Fibroblast of villous mesenchyme (primary cell): ENCODE measurements around the gene ESR1. TPM values are rescaled to one million over a fixed set of nuclear protein-coding genes. Genes with fewer than 3 reads are reported as not detected.
A peak's percentile ranks its signal among the peaks of the same experiment; 100 is the strongest.

ENCODE experiments used
- DNase-seq: peaks from one replicate; pipeline ENCODE4 v3.0.0-alpha.2; 2010; ENCODE audit warnings: low read depth
- H3K4me3 ChIP-seq: 2 replicates; pipeline ENCODE4 v1.5.1; 2011; ENCODE audit warnings: low read depth, mild to moderate bottlenecking, low read length
- CTCF ChIP-seq: IDR thresholded peaks from 2 replicates; pipeline ENCODE4 v1.5.1; 2012; ENCODE audit warnings: low read depth, mild to moderate bottlenecking, low read length; ENCODE audit not compliant: insufficient read depth
- total RNA-seq: library from RNA; depleted of rRNA; stranded (reverse); fragments of >200 nt; gene quantifications from 2 replicates; pipeline ENCODE4 v1.2.3, GENCODE V29; 2012

The ESR1 gene
- total RNA-seq, 1 donor, result 2.6 TPM

GRCh38 chr6:152055517-152055916, 248.0 kb downstream of the ESR1 start:
- TF ChIP-seq CTCF, result no peak
- no peak overlapping the region for H3K4me3 ChIP-seq
- no peak for DNase-seq

DNA sequence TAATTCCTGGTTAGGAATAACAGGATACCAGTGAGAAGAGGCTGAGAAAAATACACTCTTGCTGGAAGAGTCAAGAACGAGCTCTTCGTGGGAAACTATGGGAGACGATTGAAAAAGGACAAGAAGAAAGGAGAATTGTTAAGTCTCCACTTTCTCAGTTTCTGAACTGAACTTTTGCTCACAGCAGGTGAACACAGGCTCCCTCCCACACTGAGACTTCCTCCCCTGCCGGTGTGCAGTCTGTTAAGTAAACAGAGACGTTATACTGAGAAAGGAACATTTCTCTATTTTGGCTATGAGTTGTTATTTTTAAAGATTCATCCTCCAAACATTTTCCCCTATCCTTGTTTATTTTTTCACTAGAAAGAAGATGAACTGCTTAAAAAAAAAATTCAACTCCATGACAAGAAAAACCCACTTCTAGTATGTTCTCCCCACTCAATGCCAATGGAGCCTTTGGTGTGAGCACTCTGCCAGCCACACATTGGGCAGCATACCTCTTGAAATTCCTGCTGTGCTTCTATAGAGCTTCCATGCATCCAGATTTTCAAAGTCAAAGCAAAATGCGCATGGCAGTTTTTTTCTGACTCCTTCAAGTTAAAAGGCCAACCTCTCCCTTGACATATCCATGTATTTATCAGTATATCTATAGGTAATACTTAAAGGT, 250.5 kb downstream of the ESR1 start:
- TF ChIP-seq CTCF, result no peak
- no peak overlapping the region for H3K4me3 ChIP-seq
- no peak for DNase-seq

DNA sequence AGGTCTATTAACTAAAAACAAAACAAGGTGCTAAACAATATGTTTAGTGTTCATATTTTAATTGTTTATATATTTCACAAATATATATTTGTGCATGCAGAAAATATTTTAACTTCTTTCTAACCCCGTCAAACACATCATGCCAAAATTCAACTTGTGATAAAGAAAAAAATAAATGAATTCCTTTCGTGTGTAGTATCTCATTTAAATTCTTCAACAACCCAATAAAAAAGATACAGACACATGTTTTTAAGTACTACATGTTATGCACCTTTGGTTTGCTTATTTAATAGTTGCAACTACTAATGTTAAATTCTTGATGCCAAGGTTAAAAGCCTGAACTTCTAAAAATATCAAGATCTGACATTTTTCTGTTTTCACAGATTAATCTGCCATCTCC, 252.4 kb downstream of the ESR1 start:
- no peak for DNase-seq
- no peak overlapping the region for H3K4me3 ChIP-seq
- no peak for TF ChIP-seq CTCF

- DNase-seq, result no peak
- no peak overlapping the region for H3K4me3 ChIP-seq
- TF ChIP-seq CTCF, result no peak
Observed at GRCh38 chr6:152062476-152062875, 255.0 kb downstream of the ESR1 start.

DNA sequence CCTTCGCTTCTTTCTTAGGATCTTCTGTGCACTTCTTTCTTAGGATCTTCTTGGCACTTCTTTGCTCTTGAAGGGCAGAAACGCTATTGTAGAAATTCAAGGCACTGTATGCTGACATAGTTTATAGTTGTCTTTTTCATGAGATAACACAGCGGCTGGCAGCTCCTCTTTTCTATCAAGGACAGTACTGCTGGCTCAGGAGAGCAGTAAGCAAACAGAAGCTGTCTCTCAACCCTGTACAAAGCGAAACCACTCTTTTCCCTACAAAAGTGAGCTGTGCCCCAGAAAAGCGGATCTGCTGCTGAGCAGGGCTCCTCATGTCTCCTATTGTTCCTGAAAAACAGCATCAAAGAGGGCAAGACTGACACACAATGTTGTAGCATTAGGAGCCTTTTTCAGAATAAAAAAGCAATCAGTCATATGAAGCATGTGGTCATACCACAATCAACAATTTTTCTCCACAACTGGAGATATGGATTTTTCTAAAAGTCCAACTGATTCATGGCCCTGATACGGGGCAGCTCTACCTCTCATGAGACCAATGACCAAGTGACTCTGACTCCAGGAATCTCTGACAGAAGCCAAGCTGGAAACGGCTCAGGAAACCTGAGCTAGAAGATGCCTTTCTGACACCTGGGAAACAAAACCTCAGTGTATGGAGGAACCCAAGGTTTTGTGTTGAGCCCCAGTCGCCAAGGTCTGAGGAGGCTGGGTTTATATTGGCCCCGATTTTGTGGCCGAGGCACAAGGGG, 255.9 kb downstream of the ESR1 start:
- TF ChIP-seq CTCF, result no peak
- DNase-seq, result peak; percentile 14
- no peak overlapping the region for H3K4me3 ChIP-seq

- H3K4me3 ChIP-seq, result no peak overlapping the region
- no peak for DNase-seq
- no peak for TF ChIP-seq CTCF
Observed at GRCh38 chr6:152068622-152069261, 261.3 kb downstream of the ESR1 start.
